ENCODE results near the gene TAAR1.
"Not testable (repeated sequence)": the region's sequence is repeated elsewhere in the genome, so short reads cannot be mapped to it uniquely, and the experiment has no call there.

Gene TAAR1

DNA sequence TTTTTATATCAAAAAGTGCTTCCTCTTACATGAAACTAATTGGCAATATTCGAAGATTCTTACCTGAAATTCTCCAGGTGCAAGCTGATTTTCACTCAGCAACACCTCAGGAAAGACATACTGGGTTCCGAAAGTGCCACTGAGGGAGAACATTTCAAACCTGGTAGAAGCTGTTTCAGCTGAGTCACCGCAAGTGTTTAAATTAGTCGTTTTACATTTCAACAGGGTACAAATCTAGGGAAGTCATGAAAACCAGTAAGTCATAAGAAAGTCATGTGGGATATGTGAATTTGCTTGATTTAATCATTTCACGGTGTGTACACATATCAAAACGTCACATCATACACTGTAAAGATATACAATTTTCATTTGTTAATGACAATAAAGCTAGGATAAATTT, 25.3 kb upstream of the TAAR1 start:
- H3K27me3 ChIP-seq (ENCODE audit: control insufficient read depth, insufficient read depth, low read length), result no peaks in the 10 kb centered on the region
- H3K4me1 ChIP-seq (ENCODE audit: control insufficient read depth, insufficient read depth, low read length), result peaks cover 3% of the 10 kb centered on the region; the same call in 1 of the 2 replicates
- no peaks in the 10 kb centered on the region for H3K9me3 ChIP-seq (ENCODE audit: control insufficient read depth, insufficient read depth, low read depth, low read length)
- H3K4me3 ChIP-seq (ENCODE audit: low read depth, low read length), result no peak overlapping the region
- no peaks in the 10 kb centered on the region for H3K36me3 ChIP-seq (ENCODE audit: control insufficient read depth, insufficient read depth, low read length)
- no peak overlapping the region for H3K9ac ChIP-seq (ENCODE audit: low read length)
- no peak overlapping the region for H3K27ac ChIP-seq (ENCODE audit: low read depth, low read length)

DNA sequence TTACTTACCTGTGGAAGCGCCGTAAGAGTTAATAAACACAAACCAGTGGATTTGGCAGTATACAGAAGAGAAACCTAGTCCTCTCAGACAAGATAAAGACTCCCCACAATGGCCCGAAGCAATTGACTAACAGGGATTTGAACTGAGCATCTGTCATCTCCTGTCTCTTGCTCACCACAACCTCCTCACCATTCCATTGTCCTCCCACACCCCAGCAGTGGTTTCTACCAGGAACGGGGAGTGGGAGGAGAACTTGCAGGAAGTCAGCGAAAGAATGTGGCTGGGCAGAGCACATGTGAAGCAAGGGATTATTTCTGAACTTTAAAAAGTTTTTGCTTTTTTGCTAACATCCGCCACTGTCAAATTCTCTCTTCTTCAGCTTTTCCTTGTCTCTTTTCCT, 24.6 kb upstream of the TAAR1 start:
- H3K4me1 ChIP-seq (ENCODE audit: control insufficient read depth, insufficient read depth, low read length), result peaks cover 3% of the 10 kb centered on the region; the same call in 1 of the 2 replicates
- no peaks in the 10 kb centered on the region for H3K36me3 ChIP-seq (ENCODE audit: control insufficient read depth, insufficient read depth, low read length)
- H3K27me3 ChIP-seq (ENCODE audit: control insufficient read depth, insufficient read depth, low read length), result no peaks in the 10 kb centered on the region
- no peaks in the 10 kb centered on the region for H3K9me3 ChIP-seq (ENCODE audit: control insufficient read depth, insufficient read depth, low read depth, low read length)
- H3K9ac ChIP-seq (ENCODE audit: low read length), result no peak overlapping the region
- H3K4me3 ChIP-seq (ENCODE audit: low read depth, low read length), result no peak overlapping the region
- H3K27ac ChIP-seq (ENCODE audit: low read depth, low read length), result no peak overlapping the region

DNA sequence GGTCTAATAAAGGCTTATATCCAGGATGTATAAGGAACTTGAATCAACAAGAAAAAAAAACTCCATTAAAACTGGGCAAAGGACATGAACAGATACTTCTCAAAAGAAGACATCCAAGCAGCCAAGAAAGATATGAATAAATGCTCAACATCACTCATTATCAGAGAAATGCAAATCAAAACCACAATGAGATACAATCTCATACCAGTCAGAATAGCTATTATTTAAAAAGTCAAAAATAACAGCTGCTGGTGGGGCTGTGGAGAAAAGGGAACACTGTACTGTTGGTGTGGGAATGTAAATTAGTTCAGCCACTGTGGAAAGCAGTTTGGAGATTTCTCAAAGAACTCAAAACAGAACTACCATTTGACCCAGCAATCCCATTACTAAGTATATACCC, 20.1 kb upstream of the TAAR1 start:
- H3K27ac ChIP-seq (ENCODE audit: low read depth, low read length); H3K27me3 ChIP-seq (ENCODE audit: control insufficient read depth, insufficient read depth, low read length); H3K9me3 ChIP-seq (ENCODE audit: control insufficient read depth, insufficient read depth, low read depth, low read length); H3K4me3 ChIP-seq (ENCODE audit: low read depth, low read length); H3K4me1 ChIP-seq (ENCODE audit: control insufficient read depth, insufficient read depth, low read length); H3K36me3 ChIP-seq (ENCODE audit: control insufficient read depth, insufficient read depth, low read length); H3K9ac ChIP-seq (ENCODE audit: low read length): not testable (repeated sequence)

DNA sequence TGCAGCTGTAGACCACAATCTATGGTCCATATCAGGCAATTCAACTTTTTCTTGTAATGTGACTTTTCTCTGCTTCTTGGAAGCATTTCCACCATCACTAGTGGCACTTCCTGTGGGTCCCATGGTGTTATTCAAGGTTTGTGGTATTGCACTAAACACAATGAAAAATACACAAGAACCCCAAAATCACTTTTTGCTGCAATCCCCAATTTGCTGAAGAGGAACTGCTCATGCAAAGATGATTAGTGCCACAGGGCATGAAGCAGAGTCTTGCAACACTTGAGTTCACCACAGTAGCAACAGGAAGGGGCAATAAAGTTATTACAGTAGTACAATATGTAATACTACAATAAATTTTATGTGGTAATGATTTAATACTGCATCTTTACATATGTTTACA, 16.8 kb upstream of the TAAR1 start:
- no peaks in the 10 kb centered on the region for H3K4me1 ChIP-seq (ENCODE audit: control insufficient read depth, insufficient read depth, low read length)
- H3K27ac ChIP-seq (ENCODE audit: low read depth, low read length), result no peak overlapping the region
- no peaks in the 10 kb centered on the region for H3K27me3 ChIP-seq (ENCODE audit: control insufficient read depth, insufficient read depth, low read length)
- no peaks in the 10 kb centered on the region for H3K36me3 ChIP-seq (ENCODE audit: control insufficient read depth, insufficient read depth, low read length)
- H3K4me3 ChIP-seq (ENCODE audit: low read depth, low read length), result no peak overlapping the region
- H3K9me3 ChIP-seq (ENCODE audit: control insufficient read depth, insufficient read depth, low read depth, low read length), result no peaks in the 10 kb centered on the region
- H3K9ac ChIP-seq (ENCODE audit: low read length), result no peak overlapping the region

DNA sequence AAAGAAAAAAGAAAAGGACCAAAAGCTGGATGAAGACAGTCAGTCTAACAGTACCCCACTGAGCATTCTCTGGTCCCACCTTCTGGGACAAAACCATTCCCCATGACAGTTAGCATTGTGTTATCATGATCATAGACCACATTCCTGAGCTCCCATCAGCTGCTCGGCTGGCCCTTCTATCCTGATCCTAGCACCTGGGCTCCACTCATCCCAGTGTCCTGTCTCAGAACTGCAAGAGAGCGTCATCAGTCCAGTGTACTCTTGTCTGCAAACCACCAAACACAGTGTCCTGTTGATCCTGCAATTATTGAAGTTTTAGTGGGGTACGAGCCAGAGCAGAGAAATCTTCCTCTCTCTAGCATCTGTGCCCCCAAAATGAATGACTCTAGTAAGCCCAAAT, 16.0 kb upstream of the TAAR1 start:
- H3K27me3 ChIP-seq (ENCODE audit: control insufficient read depth, insufficient read depth, low read length), result no peaks in the 10 kb centered on the region
- H3K27ac ChIP-seq (ENCODE audit: low read depth, low read length), result no peak overlapping the region
- H3K9me3 ChIP-seq (ENCODE audit: control insufficient read depth, insufficient read depth, low read depth, low read length), result no peaks in the 10 kb centered on the region
- no peak overlapping the region for H3K9ac ChIP-seq (ENCODE audit: low read length)
- no peak overlapping the region for H3K4me3 ChIP-seq (ENCODE audit: low read depth, low read length)
- H3K36me3 ChIP-seq (ENCODE audit: control insufficient read depth, insufficient read depth, low read length), result no peaks in the 10 kb centered on the region
- no peaks in the 10 kb centered on the region for H3K4me1 ChIP-seq (ENCODE audit: control insufficient read depth, insufficient read depth, low read length)

DNA sequence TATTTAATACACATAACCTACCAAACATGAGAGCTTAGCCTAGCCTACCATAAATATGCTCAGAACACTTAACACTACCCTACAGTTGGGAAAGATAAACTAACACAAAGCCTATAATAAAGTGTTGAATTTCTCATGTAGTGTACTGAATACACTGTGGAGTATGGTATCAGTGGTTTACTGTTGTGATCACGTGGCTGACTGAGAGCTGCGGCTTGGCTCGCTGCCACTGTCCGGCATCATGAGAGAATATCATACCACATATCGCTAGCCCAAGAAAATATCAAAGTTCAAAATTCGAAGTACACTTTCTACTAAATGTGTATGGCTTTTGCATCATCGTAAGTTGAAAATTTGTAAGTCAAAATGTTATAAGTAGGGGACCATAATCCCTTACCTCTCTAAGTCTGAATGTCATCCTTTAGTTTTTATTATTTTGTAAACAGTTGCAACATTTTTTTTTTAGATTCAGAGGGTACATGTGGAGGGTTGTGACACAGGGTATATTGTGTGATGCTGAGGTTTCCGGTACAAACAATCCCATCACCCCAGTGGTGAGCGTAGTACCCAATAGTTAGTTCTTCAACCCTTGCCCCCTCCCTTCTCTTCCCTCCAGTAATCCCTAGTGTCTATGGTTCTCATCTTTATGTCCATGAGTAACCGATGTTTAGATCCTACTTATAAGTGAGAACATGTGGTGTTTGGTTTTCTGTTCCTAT, 14.6 kb upstream of the TAAR1 start:
- no peaks in the 10 kb centered on the region for H3K9me3 ChIP-seq (ENCODE audit: control insufficient read depth, insufficient read depth, low read depth, low read length)
- H3K36me3 ChIP-seq (ENCODE audit: control insufficient read depth, insufficient read depth, low read length), result no peaks in the 10 kb centered on the region
- no peaks in the 10 kb centered on the region for H3K27me3 ChIP-seq (ENCODE audit: control insufficient read depth, insufficient read depth, low read length)
- H3K4me3 ChIP-seq (ENCODE audit: low read depth, low read length), result no peak overlapping the region
- H3K27ac ChIP-seq (ENCODE audit: low read depth, low read length), result no peak overlapping the region
- H3K9ac ChIP-seq (ENCODE audit: low read length), result no peak overlapping the region
- no peaks in the 10 kb centered on the region for H3K4me1 ChIP-seq (ENCODE audit: control insufficient read depth, insufficient read depth, low read length)

DNA sequence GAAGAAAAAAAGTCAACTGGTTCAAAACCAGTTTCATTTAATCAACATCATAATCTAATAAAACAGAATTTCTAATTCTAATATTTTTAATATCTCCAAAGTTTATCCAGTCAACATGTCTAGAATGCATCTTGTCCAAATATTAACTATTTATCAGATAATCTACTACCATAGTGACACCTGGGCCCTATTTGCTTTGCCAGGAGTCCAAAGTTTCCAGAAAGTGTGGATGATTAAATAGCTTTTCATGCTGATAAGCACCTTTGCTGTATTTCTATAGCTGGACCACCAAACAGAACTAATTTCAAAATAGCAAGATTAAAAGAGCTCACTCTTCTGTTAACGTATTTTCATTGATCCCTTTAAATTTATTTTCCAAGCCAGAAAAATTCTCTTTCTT, 12.3 kb upstream of the TAAR1 start:
- Histone ChIP-seq H3K9me3 (ENCODE audit: control insufficient read depth, insufficient read depth, low read depth, low read length) (no peaks in the 10 kb centered on the region), H3K27ac (ENCODE audit: low read depth, low read length) (no peak overlapping the region), H3K27me3 (ENCODE audit: control insufficient read depth, insufficient read depth, low read length) (no peaks in the 10 kb centered on the region), H3K4me3 (ENCODE audit: low read depth, low read length) (no peak overlapping the region), H3K36me3 (ENCODE audit: control insufficient read depth, insufficient read depth, low read length) (no peaks in the 10 kb centered on the region), H3K4me1 (ENCODE audit: control insufficient read depth, insufficient read depth, low read length) (no peaks in the 10 kb centered on the region), H3K9ac (ENCODE audit: low read length) (no peak overlapping the region)

DNA sequence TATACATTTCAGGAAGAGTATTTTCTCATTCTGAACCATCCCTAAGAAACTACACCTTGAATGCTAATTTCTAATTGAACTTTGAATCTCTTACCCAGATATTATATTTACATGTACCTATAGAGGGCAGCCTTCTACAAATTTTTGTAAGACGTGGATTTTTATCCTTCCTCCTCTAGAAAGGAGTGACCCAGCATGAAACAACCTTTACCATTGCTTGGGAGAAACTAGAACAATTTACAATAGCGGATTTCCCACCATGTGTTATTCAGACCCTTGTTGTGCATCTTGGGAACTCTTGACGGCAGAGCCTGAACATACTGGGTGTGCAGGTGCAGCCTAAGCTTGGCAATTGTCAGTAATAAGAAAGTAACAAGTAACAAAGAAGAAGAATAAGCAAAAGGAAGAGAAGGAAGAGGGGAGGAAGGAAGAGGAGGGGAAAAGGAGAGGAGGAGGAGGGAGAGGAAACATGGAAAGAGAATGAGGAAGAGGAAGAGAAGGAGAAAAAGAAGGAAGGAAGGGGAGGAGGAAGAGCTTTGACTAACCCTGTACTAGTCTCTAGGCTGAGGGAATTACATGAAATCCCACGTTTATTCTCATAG, 10.8 kb upstream of the TAAR1 start:
- H3K27me3 ChIP-seq (ENCODE audit: control insufficient read depth, insufficient read depth, low read length), result no peaks in the 10 kb centered on the region
- no peaks in the 10 kb centered on the region for H3K9me3 ChIP-seq (ENCODE audit: control insufficient read depth, insufficient read depth, low read depth, low read length)
- no peak overlapping the region for H3K4me3 ChIP-seq (ENCODE audit: low read depth, low read length)
- H3K4me1 ChIP-seq (ENCODE audit: control insufficient read depth, insufficient read depth, low read length), result no peaks in the 10 kb centered on the region
- no peak overlapping the region for H3K27ac ChIP-seq (ENCODE audit: low read depth, low read length)
- no peak overlapping the region for H3K9ac ChIP-seq (ENCODE audit: low read length)
- no peaks in the 10 kb centered on the region for H3K36me3 ChIP-seq (ENCODE audit: control insufficient read depth, insufficient read depth, low read length)

DNA sequence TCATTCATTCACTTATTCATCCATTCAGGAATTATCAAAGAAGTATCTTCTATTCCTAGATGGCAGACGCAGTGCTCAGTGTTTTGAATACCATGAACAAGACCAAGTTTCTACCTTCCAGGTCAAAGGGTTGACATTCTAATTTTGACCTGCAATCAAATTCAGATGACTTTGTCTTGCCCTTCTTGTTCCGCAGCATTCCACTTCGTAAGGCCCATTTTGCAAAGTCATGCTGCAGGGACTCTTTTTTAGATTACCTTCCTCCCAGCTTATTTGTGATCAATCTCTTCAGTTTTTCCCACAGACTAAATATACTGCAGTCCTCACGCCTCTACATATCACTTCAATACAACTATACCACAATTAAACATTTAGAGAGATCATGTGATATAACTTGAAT, 7.1 kb upstream of the TAAR1 start:
- Histone ChIP-seq H3K9ac (ENCODE audit: low read length) (no peak overlapping the region), H3K27me3 (ENCODE audit: control insufficient read depth, insufficient read depth, low read length) (no peaks in the 10 kb centered on the region), H3K27ac (ENCODE audit: low read depth, low read length) (0 out of 2 replicates have a peak overlapping the region, but pooled peaks have one; percentile 9), H3K4me3 (ENCODE audit: low read depth, low read length) (no peak overlapping the region), H3K36me3 (ENCODE audit: control insufficient read depth, insufficient read depth, low read length) (no peaks in the 10 kb centered on the region), H3K4me1 (ENCODE audit: control insufficient read depth, insufficient read depth, low read length) (no peaks in the 10 kb centered on the region), H3K9me3 (ENCODE audit: control insufficient read depth, insufficient read depth, low read depth, low read length) (0 out of 2 replicates have a peak, but pooled peaks cover 5% of the 10 kb centered on the region)

DNA sequence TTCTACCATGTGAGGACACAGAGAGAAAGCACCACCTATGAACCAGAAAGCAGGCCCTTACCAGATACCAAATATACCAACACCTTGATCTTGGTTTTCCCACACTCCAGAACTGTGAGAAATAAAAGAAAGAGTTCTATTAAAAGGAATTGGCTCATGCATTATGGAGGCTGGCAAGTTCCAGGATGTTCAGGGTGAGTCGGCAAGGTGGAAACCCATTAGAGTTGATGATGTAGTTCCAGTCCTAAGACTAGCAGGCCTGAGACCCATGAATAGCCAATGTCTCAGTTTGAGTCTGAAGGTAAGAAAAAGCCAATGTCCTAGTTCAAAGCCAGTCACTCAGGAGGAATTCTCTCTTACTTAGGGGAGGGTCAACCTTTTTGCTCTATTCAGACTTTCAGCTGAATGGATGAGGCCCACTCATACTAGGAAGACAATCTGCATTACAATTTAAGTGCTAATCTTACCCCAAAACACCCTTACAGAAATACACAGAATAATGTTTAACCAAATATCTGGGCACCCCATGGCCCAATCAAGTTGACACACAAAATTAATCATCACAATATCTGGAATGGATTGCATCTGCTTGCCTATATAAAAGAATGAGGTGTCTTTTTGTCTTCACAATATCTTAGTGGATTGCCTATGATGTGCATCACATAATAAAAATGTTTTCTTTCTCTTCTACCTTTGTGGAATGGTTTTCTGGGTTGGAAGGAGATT, 5.5 kb upstream of the TAAR1 start:
- H3K4me3 ChIP-seq (ENCODE audit: low read depth, low read length), result no peak overlapping the region
- no peak overlapping the region for H3K27ac ChIP-seq (ENCODE audit: low read depth, low read length)
- H3K9ac ChIP-seq (ENCODE audit: low read length), result no peak overlapping the region
- no peaks in the 10 kb centered on the region for H3K36me3 ChIP-seq (ENCODE audit: control insufficient read depth, insufficient read depth, low read length)
- no peaks in the 10 kb centered on the region for H3K4me1 ChIP-seq (ENCODE audit: control insufficient read depth, insufficient read depth, low read length)
- no peaks in the 10 kb centered on the region for H3K27me3 ChIP-seq (ENCODE audit: control insufficient read depth, insufficient read depth, low read length)
- peaks cover 5% of the 10 kb centered on the region; the same call in 1 of the 2 replicates for H3K9me3 ChIP-seq (ENCODE audit: control insufficient read depth, insufficient read depth, low read depth, low read length)

DNA sequence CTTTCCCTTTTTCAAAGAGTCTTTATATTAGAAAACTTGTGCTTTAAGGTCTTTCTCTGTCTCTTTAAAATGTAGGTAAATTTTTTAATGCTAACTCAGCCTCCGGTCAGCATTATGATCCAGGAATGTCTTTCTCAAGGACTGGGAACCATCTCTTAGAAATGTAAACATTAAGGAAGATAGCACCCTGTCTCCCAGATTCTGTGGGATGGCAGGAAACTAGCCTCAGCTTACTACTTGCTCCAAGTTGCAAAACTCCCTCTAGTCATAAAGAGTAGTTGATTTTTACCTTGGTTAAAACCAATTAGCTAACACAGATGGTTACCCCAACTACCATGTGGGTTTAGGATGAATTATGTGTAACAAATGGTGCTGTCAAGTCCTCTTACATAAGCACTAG, 4.7 kb upstream of the TAAR1 start:
- H3K9me3 ChIP-seq (ENCODE audit: control insufficient read depth, insufficient read depth, low read depth, low read length), result peaks cover 5% of the 10 kb centered on the region; the same call in 1 of the 2 replicates
- H3K27me3 ChIP-seq (ENCODE audit: control insufficient read depth, insufficient read depth, low read length), result no peaks in the 10 kb centered on the region
- no peak overlapping the region for H3K4me3 ChIP-seq (ENCODE audit: low read depth, low read length)
- no peak overlapping the region for H3K27ac ChIP-seq (ENCODE audit: low read depth, low read length)
- H3K4me1 ChIP-seq (ENCODE audit: control insufficient read depth, insufficient read depth, low read length), result no peaks in the 10 kb centered on the region
- H3K36me3 ChIP-seq (ENCODE audit: control insufficient read depth, insufficient read depth, low read length), result no peaks in the 10 kb centered on the region
- no peak overlapping the region for H3K9ac ChIP-seq (ENCODE audit: low read length)
